GM15510 (cell line): Measurements from ENCODE around the gene LSP1.

Source experiments
- POLR2A ChIP-seq: IDR thresholded peaks from 3 replicates; pipeline ENCODE4 v1.6.1; 2011; ENCODE audit warnings: borderline replicate concordance; ENCODE audit not compliant: insufficient read length; ENCODE audit errors: extremely low read depth

Gene LSP1

GRCh38 chr11:1869427-1870325 is 16.8 kb downstream of the LSP1 start:
- no peak for TF ChIP-seq POLR2A

- TF ChIP-seq POLR2A: no peak
Observed at GRCh38 chr11:1870326-1870696, 17.4 kb downstream of the LSP1 start.

GRCh38 chr11:1870721-1871466 is 18.0 kb downstream of the LSP1 start:
- TF ChIP-seq POLR2A: no peak

- TF ChIP-seq POLR2A: no peak
Observed at GRCh38 chr11:1871531-1871930, 18.6 kb downstream of the LSP1 start.

- TF ChIP-seq POLR2A: no peak
Observed at GRCh38 chr11:1872267-1872985, 19.5 kb downstream of the LSP1 start.

- TF ChIP-seq POLR2A: no peak
Observed at GRCh38 chr11:1873048-1873812, 20.3 kb downstream of the LSP1 start.

- no peak for TF ChIP-seq POLR2A
Observed at GRCh38 chr11:1875093-1875850, 22.4 kb downstream of the LSP1 start.

GRCh38 chr11:1876361-1877063 is 23.6 kb downstream of the LSP1 start:
- no peak for TF ChIP-seq POLR2A

GRCh38 chr11:1877211-1878136 is 24.6 kb downstream of the LSP1 start:
- TF ChIP-seq POLR2A: no peak

- TF ChIP-seq POLR2A: no peak
Observed at GRCh38 chr11:1878137-1879031, 25.5 kb downstream of the LSP1 start.

GRCh38 chr11:1879342-1879940 is 26.6 kb downstream of the LSP1 start:
- TF ChIP-seq POLR2A: no peak
